HG03378 (cell line): ENCODE results near the gene PTBP2.

Experiments used
- ATAC-seq: cut with Tn5 transposase; IDR thresholded peaks from one replicate; pipeline ENCODE4 v1.9.1; 2021; ENCODE audit warnings: mild to moderate bottlenecking, moderate library complexity; ENCODE audit not compliant: unreplicated experiment

The PTBP2 gene

DNA sequence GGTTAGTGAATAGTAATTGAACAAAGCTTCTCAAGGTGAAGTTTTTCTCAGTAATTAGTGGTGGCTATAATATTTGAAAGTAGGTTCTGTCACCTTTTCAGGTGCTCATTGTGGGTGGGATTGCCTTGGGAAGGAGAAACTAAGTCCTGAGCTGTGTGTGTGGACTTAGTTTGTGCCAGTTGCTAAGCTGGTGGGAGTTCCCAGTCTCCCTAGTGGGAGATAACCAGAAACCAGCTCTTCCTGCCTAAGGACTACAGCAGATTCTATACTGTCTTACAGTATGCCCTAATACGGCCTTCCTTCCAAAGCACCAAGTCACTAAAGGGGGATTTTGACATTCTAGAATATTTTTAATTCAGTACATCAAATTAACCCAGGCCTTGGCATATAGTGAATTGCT lies 94.3 kb downstream of the PTBP2 start:
- no peak for ATAC-seq

- no peak for ATAC-seq
Measured at GRCh38 chr1:96820107-96820506, 98.5 kb downstream of the PTBP2 start.

DNA sequence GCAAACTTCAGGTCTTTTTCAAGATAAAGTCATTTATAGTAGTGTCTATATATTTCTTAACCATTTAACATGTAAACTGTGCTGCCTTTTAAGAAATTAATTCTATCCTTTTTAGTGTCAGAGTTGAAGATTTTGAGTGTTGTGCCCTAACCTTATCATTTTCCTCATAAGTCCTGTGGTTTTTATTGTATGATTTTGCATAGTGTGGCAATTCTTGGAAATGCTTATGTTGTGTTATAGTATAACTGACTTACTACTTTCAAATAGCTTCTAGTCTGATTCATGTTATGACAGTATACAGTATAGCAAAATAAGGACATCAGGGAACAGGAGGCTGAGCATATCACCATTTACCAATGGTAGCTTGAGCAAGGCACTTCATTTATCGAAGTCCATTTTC lies 99.1 kb downstream of the PTBP2 start:
- no peak for ATAC-seq

- no peak for ATAC-seq
Measured at GRCh38 chr1:96825231-96825630, 103.6 kb downstream of the PTBP2 start.

DNA sequence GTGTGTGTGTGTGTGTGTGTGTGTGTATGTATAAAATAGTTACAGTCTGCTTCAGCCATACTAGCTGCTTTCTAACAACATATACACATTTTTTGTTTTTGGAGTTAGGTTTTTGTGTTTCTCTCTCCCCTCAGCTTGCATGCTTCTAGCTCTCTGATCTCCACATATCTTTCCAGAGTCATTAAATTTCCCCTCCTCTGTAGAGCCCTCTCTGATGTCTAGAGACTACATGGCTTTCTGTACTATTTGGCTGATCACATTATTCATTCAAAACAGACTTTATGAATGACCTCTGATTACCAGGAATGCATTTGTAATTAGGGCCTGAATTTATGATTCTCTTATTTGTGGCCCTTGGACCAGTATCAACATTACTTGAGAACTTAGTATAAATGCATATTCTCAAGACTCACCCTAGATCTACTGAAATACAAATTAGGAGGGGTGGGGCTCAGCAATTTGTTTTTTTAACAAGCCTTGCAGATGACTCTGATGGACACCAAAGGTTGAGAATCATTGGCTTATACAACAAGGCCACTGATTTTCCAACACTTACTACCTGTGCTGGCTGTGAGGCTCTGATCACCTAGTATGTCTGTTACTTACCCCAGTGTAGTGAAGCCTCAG lies 104.5 kb downstream of the PTBP2 start:
- no peak for ATAC-seq

DNA sequence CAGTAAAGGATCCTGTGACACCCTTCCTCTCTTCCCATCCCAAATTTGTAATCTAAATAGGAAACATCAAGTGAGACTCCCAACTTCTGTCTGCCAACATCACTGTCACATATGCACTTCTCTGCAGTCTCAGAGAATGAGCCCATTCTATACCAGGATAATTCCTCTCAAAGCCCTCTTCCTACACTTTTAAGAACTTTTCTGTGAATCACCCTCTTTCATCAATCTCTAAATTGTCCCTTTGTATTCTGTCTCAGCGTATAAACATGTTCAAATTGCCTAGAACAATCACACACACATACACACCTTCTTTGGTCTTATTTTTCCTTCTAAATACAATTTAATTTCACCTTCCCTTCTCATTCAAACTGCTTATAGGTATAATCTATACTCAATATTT lies 111.8 kb downstream of the PTBP2 start:
- no peak for ATAC-seq

GRCh38 chr1:96834986-96835385 lies 113.4 kb downstream of the PTBP2 start:
- ATAC-seq: no peak

DNA sequence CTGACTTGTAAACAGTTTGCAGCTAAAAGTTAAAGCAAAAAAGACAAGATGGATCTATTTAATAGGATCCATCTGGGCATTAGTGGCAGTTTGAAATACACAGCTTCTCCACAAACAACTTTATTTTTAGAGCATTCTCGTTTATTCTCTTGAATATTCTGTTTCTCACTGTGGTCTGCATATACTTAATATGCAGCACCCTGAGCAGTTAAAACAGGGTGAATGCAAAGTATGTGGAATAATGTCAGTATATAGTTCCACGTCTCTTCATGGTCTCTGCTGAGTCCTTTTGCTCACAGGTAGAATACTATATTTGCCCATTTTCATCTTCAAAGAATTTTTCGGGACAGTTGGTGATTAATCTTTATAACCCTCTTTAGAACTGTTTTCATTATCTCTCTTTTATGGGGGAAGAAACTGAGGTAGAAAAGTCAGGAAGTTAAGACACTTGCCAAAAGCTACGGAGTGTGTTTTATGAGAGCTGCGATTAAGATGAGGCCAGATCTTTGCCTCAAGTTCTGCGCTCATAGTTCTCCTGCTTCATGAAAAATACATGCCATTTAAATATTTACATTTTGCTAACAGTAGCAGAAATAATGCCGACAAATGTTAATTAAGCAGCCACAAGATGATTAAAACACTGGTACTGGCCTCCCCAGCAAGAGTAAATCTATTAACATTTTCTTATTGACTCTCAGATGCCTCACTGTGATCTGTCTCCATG lies 115.6 kb downstream of the PTBP2 start:
- ATAC-seq: no peak

GRCh38 chr1:96837781-96838216 lies 116.2 kb downstream of the PTBP2 start:
- ATAC-seq: no peak

- no peak for ATAC-seq
Measured at GRCh38 chr1:96840396-96840795, 118.8 kb downstream of the PTBP2 start.

DNA sequence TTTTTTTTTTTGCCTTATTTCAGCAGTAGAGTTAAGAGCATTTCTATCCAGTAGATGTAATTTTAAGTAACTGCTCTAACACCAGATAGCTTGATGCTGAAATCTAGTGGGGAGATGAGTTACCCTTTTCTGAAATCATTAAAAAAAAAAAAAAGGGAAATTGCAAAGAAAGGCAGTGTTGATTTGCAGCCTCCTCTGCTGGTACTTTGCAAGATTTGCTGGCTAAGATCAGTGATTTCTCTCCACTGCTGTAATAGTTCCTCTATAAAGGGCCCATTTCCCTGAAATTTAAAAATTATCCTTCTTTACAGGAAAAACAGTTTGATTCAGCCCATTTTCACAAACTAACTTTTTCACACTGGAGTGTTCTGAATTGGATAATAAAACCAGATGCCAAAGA lies 120.6 kb downstream of the PTBP2 start:
- ATAC-seq: no peak

GRCh38 chr1:96843196-96843595 lies 121.6 kb downstream of the PTBP2 start:
- no peak for ATAC-seq

GRCh38 chr1:96843601-96844000 lies 122.0 kb downstream of the PTBP2 start:
- ATAC-seq: no peak

- ATAC-seq: peak; percentile 81
Measured at GRCh38 chr1:96845464-96845863, 123.9 kb downstream of the PTBP2 start.

GRCh38 chr1:96861836-96862235 lies 140.3 kb downstream of the PTBP2 start:
- ATAC-seq: no peak

DNA sequence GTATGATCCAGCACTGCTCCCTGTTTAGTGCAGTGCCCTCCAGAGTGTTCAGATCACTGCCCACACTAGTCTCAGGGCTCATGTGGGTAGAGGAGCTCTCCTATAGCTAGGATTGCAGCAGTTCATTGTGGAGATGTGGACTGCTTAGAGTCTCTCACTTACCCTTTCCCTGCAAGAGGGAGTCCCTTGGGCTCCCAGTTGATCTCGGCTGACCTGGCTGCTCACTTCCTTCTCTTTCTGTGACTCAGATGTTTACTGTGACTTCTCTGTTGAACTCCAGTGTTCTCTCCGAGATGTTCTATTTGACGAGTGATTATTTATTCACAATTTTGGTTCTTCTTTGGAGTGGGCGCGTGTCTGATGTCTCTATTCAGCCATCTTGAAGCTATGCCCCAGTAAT lies 141.9 kb downstream of the PTBP2 start:
- ATAC-seq: no peak
